GM19455 (cell line): ENCODE measurements around the gene RS1.

ENCODE experiments used
- ATAC-seq: cut with Tn5 transposase; IDR thresholded peaks from one replicate; pipeline ENCODE4 v1.9.1; 2021; ENCODE audit not compliant: unreplicated experiment

RS1 gene

DNA sequence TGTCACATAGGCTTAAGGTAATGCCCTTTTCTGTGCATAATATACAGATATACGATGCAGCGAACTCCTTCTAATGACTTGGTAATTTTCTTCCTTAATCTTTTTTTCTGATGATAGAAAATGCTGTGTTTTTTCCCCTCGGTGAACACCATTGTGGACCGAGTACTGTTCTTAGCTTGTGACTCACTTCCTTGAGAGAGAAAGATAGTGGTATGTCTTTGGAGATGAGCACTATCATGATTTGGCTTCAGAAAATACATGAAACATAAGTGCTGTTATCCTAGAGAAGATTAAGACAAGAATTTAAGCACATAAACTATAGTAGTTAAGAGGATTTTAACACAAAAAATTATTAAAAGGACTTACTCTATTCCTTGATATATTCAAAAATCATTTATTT is 63.9 kb downstream of the RS1 start:
- ATAC-seq = no peak

DNA sequence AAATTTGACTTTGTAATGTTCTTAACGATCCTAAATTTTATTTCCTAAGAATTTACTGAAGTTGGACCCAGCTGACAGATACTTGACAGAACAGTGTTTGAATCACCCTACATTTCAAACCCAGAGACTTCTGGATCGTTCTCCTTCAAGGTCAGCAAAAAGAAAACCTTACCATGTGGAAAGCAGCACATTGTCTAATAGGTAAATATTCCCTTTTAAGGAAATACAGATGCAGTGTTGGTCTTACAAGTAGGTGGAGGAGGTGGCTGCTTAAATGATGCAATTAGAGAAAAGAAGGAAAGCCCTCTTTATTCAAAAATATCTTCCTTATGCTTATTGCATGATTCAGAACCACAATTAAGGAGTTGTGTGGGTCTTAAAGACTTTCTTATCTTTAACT is 73.5 kb downstream of the RS1 start:
- ATAC-seq = no peak

DNA sequence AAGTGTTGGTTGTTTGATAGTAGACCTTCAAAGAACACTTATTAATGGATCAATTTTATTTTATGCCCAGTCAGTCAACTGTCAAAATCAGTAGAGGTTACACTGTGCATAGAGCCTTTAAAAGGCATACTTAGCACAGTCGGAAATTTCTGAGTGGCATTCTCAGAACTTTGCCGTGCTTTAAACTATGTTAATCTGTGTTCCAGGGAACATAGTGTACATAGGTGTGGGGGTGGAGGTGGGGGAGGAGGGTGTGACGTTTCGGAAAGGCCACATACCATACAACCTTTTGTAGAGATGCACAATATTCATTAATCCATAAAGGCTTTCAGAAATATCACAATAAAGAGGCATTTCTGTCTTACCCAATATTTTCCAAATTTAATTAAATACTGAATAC is 75.8 kb downstream of the RS1 start:
- no peak for ATAC-seq

GRCh38 chrX:18594079-18594478 is 77.8 kb downstream of the RS1 start:
- ATAC-seq = no peak

DNA sequence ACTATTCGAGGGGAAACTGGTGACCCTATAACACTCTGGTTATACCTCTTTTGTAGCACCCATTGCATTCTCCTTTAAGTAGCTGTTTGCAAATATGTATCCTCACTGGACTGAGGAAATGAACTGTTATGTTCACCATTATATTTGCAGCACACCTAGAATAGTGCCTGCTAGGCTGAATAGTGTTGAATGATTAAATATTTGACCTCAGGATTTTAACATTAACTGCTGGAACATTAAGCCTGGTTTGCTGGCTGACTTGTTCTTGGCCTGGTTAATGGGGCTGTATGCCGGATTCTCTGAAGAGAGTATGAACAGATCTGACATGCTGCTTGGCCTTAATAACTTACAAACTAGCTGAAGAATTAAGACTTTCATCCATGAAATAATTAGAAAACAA is 80.1 kb downstream of the RS1 start:
- ATAC-seq = no peak
